Measurements from ENCODE around the gene BABAM2. TPM values are rescaled to one million over a fixed set of nuclear protein-coding genes. Genes with fewer than 3 reads are reported as not detected.

Gene BABAM2
- total RNA-seq, 1 experiment from 2014 or later: 27.1 TPM

GRCh38 chr2:28210535-28210934 is 320.0 kb downstream of the BABAM2 start:
- no peak overlapping the region for H2BK20ac ChIP-seq (ENCODE audit: low read depth, low read length, poor library complexity, severe bottlenecking)
- no peaks in the 10 kb centered on the region for H4K20me1 ChIP-seq (ENCODE audit: control insufficient read depth, insufficient read depth, insufficient read length)
- H3K23me2 ChIP-seq (ENCODE audit: insufficient read length, low read depth, low read length, poor library complexity, severe bottlenecking): no peaks in the 10 kb centered on the region
- H3K36me3 Mint-ChIP-seq (ENCODE audit: insufficient read depth in 1 of 3, low read depth in 3 of 3): no peaks in the 10 kb centered on the region
- no peak for DNase-seq
- no peaks in the 10 kb centered on the region for H3K79me2 ChIP-seq (ENCODE audit: insufficient read depth, low read length)
- no peaks in the 10 kb centered on the region for H3K27me3 Mint-ChIP-seq (ENCODE audit: low read depth)
- no peaks in the 10 kb centered on the region for H3K9me3 Mint-ChIP-seq
- H3K4me1 Mint-ChIP-seq: no peaks in the 10 kb centered on the region
- no peak overlapping the region for H2BK120ac ChIP-seq (ENCODE audit: low read depth, low read length, poor library complexity, severe bottlenecking)
- no peaks in the 10 kb centered on the region for H3K27me3 ChIP-seq (ENCODE audit: insufficient read depth, low read length)
- no peaks in the 10 kb centered on the region for H3K9me3 ChIP-seq (ENCODE audit: control insufficient read depth, low read depth, low read length)
- no peak overlapping the region for H3K4me2 ChIP-seq (ENCODE audit: insufficient read depth, insufficient read length, low read length)
- H3K9ac ChIP-seq (ENCODE audit: extremely low read depth, insufficient read length, low read length): no peak overlapping the region
- H3K4ac ChIP-seq (ENCODE audit: low read depth, low read length): no peak overlapping the region
- WGBS (ENCODE audit: extremely low coverage, insufficient read length, low lambda C conversion rate): no CpG with 5 or more reads among the region's 1 CpG
- no peak overlapping the region for H3K18ac ChIP-seq (ENCODE audit: insufficient read length, low read depth, low read length)
- no peak overlapping the region for H2AK5ac ChIP-seq (ENCODE audit: insufficient read length, low read length)
- H3T11ph ChIP-seq (ENCODE audit: low read length): no peak overlapping the region
- H3K27ac Mint-ChIP-seq: no peak overlapping the region
- TF ChIP-seq CTCF (conservative IDR thresholded peaks at IDR 0.05): no peak
- no peak overlapping the region for H2AFZ ChIP-seq (ENCODE audit: low read length)
- H4K8ac ChIP-seq (replicated peaks; ENCODE audit: insufficient read length, low read depth, low read length): no peak overlapping the region
- no peak overlapping the region for H4K91ac ChIP-seq (ENCODE audit: insufficient read length, low read depth, low read length)
- H3K79me1 ChIP-seq (ENCODE audit: insufficient read depth, low read depth, low read length, poor library complexity, severe bottlenecking): no peaks in the 10 kb centered on the region
- H2BK12ac ChIP-seq (ENCODE audit: insufficient read length, low read depth, low read length): no peak overlapping the region
- H3K4me1 ChIP-seq (ENCODE audit: insufficient read depth, low read length): no peaks in the 10 kb centered on the region
- no peak overlapping the region for H3K56ac ChIP-seq (ENCODE audit: insufficient read length, low read depth, low read length)
- no peak overlapping the region for H4K5ac ChIP-seq (ENCODE audit: insufficient read length, low read depth, low read length)
- no peak overlapping the region for H3K23ac ChIP-seq (ENCODE audit: insufficient read length, low read depth, low read length)
- no peak overlapping the region for H3K27ac ChIP-seq (ENCODE audit: insufficient read length, low read depth, low read length)
- no peak overlapping the region for H3K4me3 Mint-ChIP-seq
- no peak overlapping the region for H2BK5ac ChIP-seq (ENCODE audit: insufficient read length, low read length)
- H3K14ac ChIP-seq (ENCODE audit: insufficient read depth, low read length): no peak overlapping the region
- no peak overlapping the region for H2BK15ac ChIP-seq (ENCODE audit: low read depth, low read length)

Measured in H9 (cell line).